8988T (cell line): Measurements from ENCODE around the gene MUC5B.
"Not testable (repeated sequence)": the region's sequence is repeated elsewhere in the genome, so short reads cannot be mapped to it uniquely, and the experiment has no call there.

Experiments
- DNase-seq: peaks from one replicate; pipeline ENCODE4 v3.0.0; 2011

Gene MUC5B

DNA sequence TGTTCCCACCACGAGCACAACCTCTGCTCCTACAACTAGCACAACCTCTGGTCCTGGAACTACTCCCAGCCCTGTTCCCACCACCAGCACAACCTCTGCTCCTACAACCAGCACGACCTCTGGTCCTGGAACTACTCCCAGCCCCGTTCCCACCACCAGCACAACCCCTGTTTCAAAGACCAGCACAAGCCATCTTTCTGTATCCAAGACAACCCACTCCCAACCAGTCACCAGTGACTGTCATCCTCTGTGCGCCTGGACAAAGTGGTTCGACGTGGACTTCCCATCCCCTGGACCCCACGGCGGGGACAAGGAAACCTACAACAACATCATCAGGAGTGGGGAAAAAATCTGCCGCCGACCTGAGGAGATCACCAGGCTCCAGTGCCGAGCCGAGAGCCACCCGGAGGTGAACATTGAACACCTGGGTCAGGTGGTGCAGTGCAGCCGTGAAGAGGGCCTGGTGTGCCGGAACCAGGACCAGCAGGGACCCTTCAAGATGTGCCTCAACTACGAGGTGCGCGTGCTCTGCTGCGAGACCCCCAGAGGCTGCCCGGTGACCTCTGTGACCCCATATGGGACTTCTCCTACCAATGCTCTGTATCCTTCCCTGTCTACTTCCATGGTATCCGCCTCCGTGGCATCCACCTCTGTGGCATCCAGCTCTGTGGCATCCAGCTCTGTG, 30.9 kb upstream of the MUC5B start:
- not testable (repeated sequence) for DNase-seq

DNA sequence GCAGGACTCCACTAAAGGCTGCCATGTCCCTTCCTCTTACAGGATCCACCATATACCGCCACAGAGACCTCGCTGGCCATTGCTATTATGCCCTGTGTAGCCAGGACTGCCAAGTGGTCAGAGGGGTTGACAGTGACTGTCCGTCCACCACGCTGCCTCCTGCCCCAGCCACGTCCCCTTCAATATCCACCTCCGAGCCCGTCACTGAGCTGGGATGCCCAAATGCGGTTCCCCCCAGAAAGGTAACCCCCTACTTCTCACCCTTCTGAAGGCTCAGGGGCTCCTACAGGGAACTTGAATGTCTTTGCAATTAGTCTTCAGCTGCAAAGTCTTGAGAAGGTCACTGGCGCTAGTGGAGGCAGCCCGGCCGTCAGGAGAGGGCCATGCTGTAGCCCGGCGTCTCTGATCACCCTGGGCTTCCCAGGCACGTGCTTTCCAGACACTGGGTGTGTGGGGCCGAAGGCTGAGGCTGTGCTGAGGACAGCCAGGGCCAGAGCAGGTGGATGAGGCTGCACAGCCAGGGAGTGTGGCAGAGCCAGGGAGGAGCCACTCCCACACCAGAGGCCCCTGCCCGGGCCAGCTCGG, 30.0 kb upstream of the MUC5B start:
- DNase-seq, result peak; percentile 10

DNA sequence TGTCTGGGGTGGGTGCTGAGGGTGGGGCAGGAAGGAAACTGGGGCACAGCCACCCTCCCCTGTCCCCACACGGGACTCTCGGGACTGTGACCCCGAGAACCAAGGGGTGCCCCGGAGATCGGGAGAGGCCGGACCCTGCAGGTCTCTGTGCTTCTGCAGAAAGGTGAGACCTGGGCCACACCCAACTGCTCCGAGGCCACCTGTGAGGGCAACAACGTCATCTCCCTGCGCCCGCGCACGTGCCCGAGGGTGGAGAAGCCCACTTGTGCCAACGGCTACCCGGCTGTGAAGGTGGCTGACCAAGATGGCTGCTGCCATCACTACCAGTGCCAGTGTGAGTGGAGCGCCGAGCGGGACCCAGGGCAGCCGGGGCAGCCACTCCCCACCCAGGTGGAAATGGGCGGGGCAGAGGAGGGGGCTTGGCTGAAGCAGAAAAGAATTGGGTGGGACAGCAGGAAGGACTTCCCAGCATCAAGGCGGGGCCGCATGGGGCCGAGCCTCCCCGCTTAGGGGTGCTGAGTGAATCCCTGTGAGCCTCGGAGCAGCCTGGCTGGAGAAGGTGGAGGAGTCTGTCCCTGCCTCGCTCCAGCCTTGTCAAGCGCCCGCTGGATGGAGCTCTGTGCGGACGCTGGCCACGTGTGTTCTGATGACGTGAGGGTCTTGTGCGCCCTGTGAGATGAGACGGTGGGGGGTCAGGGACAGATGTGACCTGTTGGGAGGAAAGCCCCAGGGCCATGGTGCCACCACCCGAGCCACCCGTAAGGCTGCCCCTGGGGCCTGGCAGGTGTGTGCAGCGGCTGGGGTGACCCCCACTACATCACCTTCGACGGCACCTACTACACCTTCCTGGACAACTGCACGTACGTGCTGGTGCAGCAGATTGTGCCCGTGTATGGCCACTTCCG, 29.3 kb upstream of the MUC5B start:
- DNase-seq, result no peak

DNA sequence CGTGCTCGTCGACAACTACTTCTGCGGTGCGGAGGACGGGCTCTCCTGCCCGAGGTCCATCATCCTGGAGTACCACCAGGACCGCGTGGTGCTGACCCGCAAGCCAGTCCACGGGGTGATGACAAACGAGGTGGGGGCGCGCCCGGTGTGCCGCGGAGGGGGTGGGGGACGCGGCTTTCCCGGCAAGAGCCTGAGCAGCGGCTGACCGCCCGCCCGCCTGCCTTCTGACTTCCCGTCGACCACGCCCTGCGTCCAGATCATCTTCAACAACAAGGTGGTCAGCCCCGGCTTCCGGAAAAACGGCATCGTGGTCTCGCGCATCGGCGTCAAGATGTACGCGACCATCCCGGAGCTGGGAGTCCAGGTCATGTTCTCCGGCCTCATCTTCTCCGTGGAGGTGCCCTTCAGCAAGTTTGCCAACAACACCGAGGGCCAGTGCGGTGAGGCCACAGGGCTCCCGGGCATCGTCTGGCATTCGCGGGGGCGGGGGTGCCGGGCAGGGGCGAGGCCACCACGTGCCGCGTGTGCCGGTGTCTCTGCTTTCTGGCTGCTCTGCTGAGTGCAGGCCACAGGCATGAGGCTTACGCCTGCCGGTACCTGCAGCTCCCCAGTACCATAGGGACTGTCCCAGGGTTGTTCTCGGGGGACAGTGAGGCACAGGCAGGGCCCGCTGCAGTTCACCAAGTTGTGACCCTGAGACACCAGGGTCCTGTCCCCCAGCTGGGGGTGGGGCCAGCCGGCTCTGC, 28.5 kb upstream of the MUC5B start:
- DNase-seq, result no peak

DNA sequence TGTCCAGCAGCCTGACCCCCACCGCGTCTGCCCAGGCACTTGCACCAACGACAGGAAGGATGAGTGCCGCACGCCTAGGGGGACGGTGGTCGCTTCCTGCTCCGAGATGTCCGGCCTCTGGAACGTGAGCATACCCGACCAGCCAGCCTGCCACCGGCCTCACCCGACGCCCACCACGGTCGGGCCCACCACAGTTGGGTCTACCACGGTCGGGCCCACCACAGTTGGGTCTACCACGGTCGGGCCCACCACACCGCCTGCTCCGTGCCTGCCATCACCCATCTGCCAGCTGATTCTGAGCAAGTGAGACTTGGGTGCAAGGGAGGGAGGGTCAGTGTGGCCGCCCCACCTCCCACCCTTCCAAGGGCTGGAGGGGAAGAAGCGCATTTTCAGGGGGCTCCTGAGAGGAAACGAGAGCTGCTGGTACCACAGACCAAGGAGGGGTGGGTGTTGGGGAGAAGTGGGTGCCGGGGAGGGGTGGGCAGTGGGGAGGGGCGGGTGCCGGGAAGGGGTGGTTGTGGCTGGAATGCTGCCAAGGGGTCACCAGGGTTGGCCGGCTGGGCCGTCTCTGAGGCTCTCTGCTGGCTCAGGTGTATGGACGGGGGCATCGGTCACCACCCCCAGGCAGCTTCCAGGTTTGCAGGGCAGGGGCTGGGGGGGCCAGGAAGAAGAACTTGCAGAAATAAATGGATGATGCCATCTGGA, 27.7 kb upstream of the MUC5B start:
- no peak for DNase-seq

DNA sequence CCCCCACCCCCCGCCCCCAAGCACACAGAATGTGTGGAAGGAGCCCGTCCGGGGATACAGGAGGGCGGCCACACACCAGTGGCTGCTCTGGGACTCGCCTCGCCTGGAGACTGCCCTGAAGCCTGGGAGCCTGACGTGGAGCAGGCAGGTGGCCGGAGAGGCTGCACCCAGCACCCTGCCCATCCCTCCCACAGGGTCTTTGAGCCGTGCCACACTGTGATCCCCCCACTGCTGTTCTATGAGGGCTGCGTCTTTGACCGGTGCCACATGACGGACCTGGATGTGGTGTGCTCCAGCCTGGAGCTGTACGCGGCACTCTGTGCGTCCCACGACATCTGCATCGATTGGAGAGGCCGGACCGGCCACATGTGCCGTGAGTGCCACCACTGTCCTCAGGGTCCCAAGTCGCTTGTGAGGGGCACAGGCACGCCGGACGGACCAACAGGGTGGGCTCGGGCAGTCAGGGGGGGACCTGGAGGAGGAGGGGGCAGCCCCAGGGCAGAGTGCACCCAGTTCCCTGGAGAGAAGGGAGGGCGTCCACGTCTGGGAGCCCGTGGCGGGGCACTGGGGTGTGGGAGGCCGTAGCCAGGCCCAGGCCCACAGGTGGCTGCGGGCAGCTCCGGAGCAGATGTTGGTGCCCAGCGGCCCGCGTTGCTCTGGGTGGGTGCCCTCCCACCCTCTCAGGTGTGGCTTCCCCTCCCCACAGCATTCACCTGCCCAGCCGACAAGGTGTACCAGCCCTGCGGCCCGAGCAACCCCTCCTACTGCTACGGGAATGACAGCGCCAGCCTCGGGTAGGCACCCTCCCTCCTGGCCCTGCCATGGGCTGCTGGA, 27.0 kb upstream of the MUC5B start:
- DNase-seq, result peak; percentile 12

DNA sequence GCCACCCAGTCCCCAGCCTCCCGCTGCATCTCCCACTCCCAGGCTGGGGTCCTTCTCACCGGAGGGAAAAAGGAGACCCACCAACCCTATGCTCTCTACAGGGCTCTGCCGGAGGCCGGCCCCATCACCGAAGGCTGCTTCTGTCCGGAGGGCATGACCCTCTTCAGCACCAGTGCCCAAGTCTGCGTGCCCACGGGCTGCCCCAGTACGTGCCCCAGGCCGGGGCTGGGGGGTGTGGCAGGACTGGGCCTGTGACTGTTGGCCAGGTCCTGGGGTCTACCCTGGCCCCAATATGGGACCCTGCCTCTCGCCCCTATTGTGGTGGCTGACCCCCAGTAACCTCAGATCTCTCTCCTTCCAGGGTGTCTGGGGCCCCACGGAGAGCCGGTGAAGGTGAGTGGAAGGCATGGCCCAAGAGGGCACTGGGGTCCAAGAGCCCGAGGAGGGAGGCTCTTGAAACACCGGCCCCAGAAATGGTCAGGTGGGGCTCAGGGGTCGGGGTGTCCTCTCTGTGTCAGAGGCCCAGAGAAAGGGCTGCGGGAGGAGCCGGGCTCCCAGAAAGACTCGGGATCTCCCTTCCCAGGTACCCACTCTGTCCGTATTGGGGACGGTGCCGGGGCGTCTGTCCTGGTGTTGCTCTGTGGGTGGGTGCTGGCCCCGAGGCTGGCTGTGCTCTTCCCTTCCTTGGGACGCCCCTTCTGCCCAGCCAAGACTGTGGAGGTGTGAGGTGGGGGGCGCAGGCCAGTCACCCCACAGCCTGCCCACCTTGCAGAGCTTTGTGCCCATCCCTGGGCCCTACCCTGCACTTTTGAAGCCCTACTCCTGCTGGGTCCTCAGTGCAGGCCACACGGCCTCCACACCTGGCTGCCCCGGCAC, 26.1 kb upstream of the MUC5B start:
- DNase-seq, result peak; percentile 13

DNA sequence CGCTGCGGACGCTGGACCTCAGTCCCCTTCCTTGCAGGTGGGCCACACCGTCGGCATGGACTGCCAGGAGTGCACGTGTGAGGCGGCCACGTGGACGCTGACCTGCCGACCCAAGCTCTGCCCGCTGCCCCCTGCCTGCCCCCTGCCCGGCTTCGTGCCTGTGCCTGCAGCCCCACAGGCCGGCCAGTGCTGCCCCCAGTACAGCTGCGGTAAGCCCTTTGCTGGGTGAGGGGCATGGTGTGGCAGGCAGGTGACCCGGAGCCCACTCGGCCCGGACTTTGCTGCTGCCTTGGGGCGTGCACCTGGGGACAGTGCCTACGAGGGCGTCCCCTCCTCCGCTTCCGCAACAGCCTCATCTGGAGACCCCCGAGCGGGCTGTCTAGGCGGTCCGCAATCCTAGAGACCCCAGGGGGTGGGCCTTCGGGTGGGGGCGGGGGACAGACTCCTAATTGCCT, 25.4 kb upstream of the MUC5B start:
- peak; percentile 5 for DNase-seq

DNA sequence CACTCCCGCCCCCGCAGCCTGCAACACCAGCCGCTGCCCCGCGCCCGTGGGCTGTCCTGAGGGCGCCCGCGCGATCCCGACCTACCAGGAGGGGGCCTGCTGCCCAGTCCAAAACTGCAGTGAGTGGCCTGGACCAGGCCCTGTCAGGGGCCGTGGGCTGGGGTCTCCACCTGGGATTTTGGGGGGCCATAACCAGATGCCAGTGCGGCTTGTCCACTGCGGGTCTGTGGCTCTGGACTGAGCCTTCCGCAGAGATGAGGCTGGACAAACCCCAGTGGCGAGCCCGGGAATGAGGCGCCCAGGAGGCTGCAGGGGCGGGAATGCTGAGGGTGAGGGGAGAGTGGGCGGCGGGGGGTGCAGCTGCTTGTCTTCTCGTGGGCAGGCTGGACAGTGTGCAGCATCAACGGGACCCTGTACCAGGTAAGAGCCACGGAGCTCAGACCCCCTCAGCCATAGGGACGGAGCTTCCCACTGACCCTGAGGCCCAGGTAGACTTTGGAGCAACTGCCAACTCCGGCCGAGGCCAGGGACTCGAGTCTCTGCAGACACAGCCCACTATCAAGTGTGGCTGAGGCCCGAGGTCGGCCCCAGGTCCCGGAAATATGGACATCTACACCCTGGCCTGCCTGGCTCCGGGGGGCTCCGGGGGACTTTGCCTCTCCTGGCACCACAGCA, 24.8 kb upstream of the MUC5B start:
- DNase-seq, result peak; percentile 34

DNA sequence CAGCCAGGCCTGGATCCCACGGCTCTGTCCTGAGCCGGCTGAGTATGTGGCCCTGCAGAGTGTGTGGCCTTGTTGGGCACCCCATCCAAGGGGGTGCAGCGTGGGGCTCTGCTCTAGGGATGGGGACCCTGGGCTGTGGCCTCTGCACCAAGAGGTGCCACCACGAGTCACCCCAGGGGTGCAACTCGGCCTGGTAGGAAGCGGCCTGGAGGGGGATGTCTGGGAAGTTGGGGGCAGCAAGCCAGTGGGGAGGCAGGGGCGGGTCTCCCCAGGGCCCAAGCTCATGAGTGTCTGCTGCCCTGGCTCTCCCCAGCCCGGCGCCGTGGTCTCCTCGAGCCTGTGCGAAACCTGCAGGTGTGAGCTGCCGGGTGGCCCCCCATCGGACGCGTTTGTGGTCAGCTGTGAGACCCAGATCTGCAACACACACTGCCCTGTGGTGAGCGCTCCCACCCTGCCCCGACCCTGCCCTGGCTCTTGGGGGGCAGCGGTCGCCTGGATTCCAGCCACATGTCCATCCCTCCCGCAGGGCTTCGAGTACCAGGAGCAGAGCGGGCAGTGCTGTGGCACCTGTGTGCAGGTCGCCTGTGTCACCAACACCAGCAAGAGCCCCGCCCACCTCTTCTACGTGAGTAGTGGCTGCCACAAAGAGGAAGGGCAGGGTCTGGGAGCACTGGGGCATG, 24.2 kb upstream of the MUC5B start:
- DNase-seq, result peak; percentile 9

DNA sequence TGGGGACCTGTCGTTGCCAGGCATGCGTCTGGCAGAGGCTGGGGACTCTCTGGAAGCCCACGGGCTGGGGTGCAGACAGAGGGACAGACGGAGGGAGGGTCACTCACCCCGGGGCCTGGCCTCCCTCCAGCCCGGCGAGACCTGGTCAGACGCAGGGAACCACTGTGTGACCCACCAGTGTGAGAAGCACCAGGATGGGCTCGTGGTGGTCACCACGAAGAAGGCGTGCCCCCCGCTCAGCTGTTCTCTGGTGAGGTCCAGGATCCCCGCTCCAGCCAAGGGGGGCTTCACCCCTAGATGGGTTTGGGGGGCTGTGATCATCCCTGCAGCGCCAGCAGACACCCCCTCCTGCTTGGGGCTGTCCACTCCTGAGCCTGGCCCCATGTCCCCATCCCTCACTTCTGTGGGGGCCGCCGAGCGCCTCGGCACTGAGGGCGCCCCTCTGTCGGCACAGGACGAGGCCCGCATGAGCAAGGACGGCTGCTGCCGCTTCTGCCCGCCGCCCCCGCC, 23.6 kb upstream of the MUC5B start:
- no peak for DNase-seq

DNA sequence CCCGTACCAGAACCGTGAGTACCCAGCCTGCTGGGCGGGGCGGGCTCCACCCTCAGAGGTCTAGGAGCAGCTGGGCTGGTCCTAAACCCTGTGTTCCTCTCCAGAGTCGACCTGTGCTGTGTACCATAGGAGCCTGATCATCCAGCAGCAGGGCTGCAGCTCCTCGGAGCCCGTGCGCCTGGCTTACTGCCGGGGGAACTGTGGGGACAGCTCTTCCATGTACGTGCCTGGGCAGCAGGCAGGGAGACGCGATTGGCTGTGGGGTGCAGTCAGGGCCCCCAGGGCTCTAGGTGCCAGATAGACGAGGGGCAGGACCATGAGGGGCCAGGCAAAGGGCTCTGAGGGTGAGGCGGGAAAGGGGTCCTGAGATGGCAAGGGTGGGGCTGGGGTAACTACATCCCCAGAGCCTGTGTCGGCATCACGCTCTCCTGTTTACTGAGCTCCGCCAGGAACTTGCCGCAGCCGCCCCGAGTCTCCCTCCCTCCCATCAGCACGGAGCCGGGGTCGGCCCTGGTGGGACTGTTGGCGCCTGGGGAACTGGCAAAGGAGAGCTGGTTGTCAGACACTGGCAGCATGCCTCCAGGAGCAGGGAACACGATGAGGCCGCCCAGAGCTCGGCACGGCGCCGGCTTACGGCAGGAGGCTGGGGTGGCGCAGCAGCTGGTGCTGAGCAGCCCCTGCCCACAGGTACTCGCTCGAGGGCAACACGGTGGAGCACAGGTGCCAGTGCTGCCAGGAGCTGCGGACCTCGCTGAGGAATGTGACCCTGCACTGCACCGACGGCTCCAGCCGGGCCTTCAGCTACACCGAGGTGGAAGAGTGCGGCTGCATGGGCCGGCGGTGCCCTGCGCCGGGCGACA, 22.9 kb upstream of the MUC5B start:
- peak; percentile 14 for DNase-seq

DNA sequence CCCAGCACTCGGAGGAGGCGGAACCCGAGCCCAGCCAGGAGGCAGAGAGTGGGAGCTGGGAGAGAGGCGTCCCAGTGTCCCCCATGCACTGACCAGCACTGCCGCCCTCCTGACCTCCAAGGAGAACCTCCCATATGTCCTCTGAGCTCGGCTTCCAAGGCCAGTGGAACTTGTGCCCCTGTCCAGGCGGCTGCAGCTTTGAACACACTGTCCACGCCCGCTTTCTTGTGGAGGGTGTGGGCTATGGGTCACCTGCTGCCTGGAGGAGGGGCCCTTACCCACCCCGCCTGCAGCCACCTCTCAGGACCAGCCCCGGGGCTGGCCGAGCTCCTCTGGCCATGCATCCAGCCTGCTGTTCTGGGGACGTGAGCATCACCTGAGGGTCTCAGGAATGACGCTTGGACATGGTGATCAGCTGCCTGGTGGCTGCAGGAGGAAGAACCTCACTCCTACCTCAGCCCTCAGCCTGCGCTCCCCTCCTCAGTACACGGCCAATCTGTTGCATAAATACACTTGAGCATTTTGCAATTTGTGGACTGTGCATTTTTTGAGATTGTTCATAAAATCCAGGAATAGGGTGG, 22.2 kb upstream of the MUC5B start:
- peak; percentile 19 for DNase-seq

DNA sequence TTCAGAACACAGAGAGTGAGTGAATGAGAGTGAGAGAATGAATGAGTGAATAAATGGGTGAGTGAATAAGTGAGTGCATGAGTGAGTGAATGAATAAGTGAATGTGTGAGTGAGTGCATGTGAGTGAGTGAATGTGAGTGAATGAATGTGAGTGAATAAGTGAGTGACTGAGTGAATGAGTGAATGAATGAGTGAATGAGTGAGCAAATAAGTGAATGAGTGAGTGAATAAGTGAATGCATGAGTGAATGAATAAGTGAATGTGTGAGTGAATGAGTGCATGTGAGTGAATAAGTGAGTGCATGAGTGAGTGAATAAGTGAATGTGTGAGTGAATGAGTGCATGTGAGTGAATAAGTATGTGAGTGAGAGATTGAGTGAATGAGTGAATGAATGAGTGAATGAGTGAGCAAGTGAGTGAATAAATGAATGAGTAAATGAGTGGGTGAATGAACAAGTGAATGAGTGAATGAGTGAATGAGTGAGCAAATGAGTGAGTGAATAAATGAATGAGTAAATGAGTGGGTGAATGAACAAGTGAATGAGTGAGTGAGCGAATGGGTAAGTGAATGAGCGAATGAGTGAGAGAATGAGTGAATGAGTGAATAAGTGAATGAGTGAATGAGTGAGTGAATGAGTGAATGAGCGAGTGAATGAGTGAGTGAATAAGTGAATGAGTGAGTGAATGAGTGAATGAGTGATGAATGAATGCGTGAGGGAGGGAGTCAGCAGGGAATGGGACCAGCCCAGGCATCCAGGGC, 21.3 kb upstream of the MUC5B start:
- DNase-seq, result no peak

DNA sequence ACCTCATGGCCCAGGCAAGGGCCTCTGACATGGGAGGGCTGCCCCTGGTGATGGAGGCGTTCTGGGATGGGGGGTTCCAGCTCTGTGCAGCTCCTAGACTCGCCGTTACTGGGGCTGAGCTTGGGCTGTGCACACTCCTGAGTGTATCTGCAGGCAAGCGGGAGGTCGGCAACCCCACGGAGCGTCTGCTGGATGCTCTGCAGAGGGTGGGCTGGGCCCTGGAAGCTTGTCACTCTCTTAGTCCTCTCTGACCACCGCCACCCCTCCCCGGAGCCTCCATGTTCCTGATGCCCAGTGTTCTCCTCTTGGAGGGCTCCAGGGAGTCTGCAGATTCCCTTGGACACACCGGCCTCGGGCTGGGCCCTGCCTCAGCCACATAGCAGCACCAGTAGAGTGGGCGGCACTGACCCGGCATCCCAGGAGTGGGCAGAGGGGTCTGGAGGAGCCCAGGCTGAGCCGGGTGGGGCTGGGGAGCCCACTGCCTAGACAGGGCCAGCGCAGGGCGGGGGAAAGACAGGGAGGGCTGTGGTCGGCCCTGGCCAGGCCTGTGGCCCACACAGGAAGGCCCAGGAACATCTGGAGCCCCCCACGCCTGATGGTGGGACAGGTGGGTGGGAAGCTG, 20.6 kb upstream of the MUC5B start:
- peak; percentile 82 for DNase-seq

DNA sequence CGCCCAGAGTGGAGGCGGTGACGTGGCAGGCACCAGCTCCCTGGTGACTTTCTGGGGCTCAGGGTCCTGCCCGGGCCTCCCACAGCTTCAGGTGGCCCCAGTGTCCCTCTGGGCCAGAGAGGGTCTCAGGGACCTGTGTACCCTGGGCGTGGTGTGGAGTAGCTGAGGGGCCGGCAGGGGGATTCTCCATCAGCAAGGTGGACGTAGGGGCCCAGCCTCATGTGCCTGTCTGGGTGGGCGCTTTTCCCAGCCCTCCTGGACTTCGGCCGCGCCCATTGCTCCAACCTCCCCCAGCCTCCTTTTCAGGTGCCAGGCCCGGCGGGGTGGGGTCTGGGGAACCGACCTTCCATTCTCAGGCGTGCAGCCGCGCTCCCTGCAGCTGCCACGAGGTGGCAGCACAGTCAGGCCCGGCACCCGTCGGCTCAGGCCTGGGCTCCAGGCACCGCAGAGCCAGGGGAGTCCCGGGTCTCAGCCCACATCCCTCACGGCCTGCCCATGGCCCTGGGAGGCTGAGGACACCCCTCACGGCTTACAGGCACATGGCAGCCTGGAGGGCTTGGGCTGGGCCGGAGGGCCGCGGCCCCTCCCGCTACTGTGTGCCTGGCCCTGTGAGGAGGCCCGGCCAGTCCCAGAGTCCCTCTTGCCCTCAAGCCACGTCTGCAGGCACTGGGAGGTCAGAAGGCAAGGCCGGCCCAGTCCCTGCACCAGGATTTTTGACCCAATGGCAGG, 19.9 kb upstream of the MUC5B start:
- DNase-seq, result peak; percentile 99
